ENCODE results near the gene SPA17.

Gene SPA17

GRCh38 chr11:124727474-124727873 lies 53.8 kb downstream of the SPA17 start:
- no peak for DNase-seq

- no peak for DNase-seq
These were observed 54.4 kb downstream of the SPA17 start for GRCh38 chr11:124728134-124728533.

GRCh38 chr11:124729571-124729970 lies 55.9 kb downstream of the SPA17 start:
- DNase-seq = no peak

GRCh38 chr11:124732230-124732629 lies 58.5 kb downstream of the SPA17 start:
- DNase-seq = no peak

GRCh38 chr11:124736736-124737135 lies 63.0 kb downstream of the SPA17 start:
- DNase-seq = no peak

GRCh38 chr11:124737638-124738305 lies 64.1 kb downstream of the SPA17 start:
- no peak for DNase-seq

GRCh38 chr11:124738713-124739478 lies 65.2 kb downstream of the SPA17 start:
- DNase-seq = no peak

GRCh38 chr11:124739479-124740276 lies 66.0 kb downstream of the SPA17 start, which contains the start of gene NRGN:
TSS of gene NRGN (plus strand) at chr11:124739942. CDS start at chr11:124740085, 143 bp downstream.
- peak; percentile 74 for DNase-seq

- DNase-seq = peak; percentile 29
These were observed 66.7 kb downstream of the SPA17 start for GRCh38 chr11:124740277-124740882.

GRCh38 chr11:124742555-124742954 lies 68.9 kb downstream of the SPA17 start:
- DNase-seq = no peak

- no peak for DNase-seq
These were observed 69.3 kb downstream of the SPA17 start for GRCh38 chr11:124743050-124743449.

- DNase-seq = no peak
These were observed 71.6 kb downstream of the SPA17 start for GRCh38 chr11:124745270-124745834.

GRCh38 chr11:124745835-124746620 lies 72.3 kb downstream of the SPA17 start:
- peak; percentile 18 for DNase-seq

GRCh38 chr11:124746621-124747243 lies 73.0 kb downstream of the SPA17 start:
- peak; percentile 77 for DNase-seq
